GM23338 (cell line): Measurements from ENCODE around the gene SLC34A3. TPM values are rescaled to one million over a fixed set of nuclear protein-coding genes. Genes with fewer than 3 reads are reported as not detected.

Experiments
- ATAC-seq: fragments of 200-7000 bp; cut with Tn5 transposase; 3 replicates; pipeline ENCODE4 v1.9.1; 2020
- DNase-seq: peaks from one replicate; pipeline ENCODE4 v3.0.0-alpha.2; 2015; ENCODE audit warnings: low spot score
- H2AFZ ChIP-seq: fragments of 200-600 bp; sonication (generic); 2 replicates; pipeline ENCODE4 v1.8.0; 2016; ENCODE audit warnings: antibody characterized with exemption, mild to moderate bottlenecking, moderate library complexity
- H3F3A ChIP-seq: fragments of 200-600 bp; sonication (generic); replicated peaks from 2 replicates; pipeline ENCODE4 v1.8.0; 2017; ENCODE audit warnings: antibody characterized with exemption, mixed run types, low read depth
- H3K27ac ChIP-seq: fragments of 200-600 bp; sonication (generic); 2 replicates; pipeline ENCODE4 v1.6.1; 2016; ENCODE audit warnings: low read depth
- H3K27me3 ChIP-seq: fragments of 200-600 bp; sonication (generic); 2 replicates; pipeline ENCODE4 v1.8.0; 2016; ENCODE audit warnings: mild to moderate bottlenecking, mixed run types, moderate library complexity; ENCODE audit not compliant: insufficient read depth
- H3K36me3 ChIP-seq: fragments of 200-600 bp; sonication (generic); 2 replicates; pipeline ENCODE4 v1.8.0; 2016; ENCODE audit warnings: mild to moderate bottlenecking; ENCODE audit not compliant: insufficient read depth
- H3K4me1 ChIP-seq: fragments of 200-600 bp; sonication (generic); 2 replicates; pipeline ENCODE4 v1.8.0; 2016; ENCODE audit warnings: mild to moderate bottlenecking, moderate library complexity; ENCODE audit not compliant: insufficient read depth
- H3K4me2 ChIP-seq: fragments of 200-600 bp; sonication (generic); 2 replicates; pipeline ENCODE4 v1.7.1; 2017; ENCODE audit warnings: mixed run types
- H3K4me3 ChIP-seq: fragments of 200-600 bp; sonication (generic); 2 replicates; pipeline ENCODE4 v1.6.1; 2016; ENCODE audit warnings: mixed run types
- H3K79me2 ChIP-seq: fragments of 200-600 bp; sonication (generic); replicated peaks from 2 replicates; pipeline ENCODE4 v1.8.0; 2017; ENCODE audit warnings: mild to moderate bottlenecking; ENCODE audit not compliant: insufficient read depth
- H3K9me2 ChIP-seq: fragments of 200-600 bp; sonication (generic); 2 replicates; pipeline ENCODE4 v1.8.0; 2017; ENCODE audit not compliant: insufficient read depth
- H4K20me1 ChIP-seq: fragments of 200-600 bp; sonication (generic); replicated peaks from 2 replicates; pipeline ENCODE4 v1.8.0; 2017; ENCODE audit warnings: mild to moderate bottlenecking; ENCODE audit not compliant: insufficient read depth
- H3K27ac Mint-ChIP-seq: 2 replicates; pipeline ENCODE4 v1.8.0; 2020; ENCODE audit warnings: inconsistent platforms, mild to moderate bottlenecking, moderate library complexity, mixed read lengths
- H3K27me3 Mint-ChIP-seq: 3 replicates; pipeline ENCODE4 v1.8.0; 2022; ENCODE audit warnings: low read depth, mild to moderate bottlenecking, moderate library complexity, mixed read lengths, inconsistent platforms; ENCODE audit not compliant: insufficient read depth, poor library complexity
- H3K36me3 Mint-ChIP-seq: 3 replicates; pipeline ENCODE4 v1.8.0; 2021; ENCODE audit warnings: low read depth, mild to moderate bottlenecking, inconsistent platforms, moderate library complexity, mixed read lengths
- H3K4me1 Mint-ChIP-seq: 3 replicates; pipeline ENCODE4 v1.8.0; 2020; ENCODE audit warnings: mild to moderate bottlenecking, inconsistent platforms, mixed read lengths
- H3K4me3 Mint-ChIP-seq: 3 replicates; pipeline ENCODE4 v1.8.0; 2021; ENCODE audit warnings: moderate library complexity, mild to moderate bottlenecking, inconsistent platforms, mixed read lengths
- H3K9me3 Mint-ChIP-seq: 3 replicates; pipeline ENCODE4 v1.8.0; 2020; ENCODE audit warnings: moderate library complexity, mild to moderate bottlenecking, inconsistent platforms, mixed read lengths
- CREB1 ChIP-seq: fragments of 250-450 bp; sonication (Bioruptor Pico); IDR thresholded peaks from 2 replicates; pipeline ENCODE4 v1.5.0; 2020; ENCODE audit warnings: low read depth, mild to moderate bottlenecking, moderate library complexity
- EZH2 ChIP-seq: fragments of 200-600 bp; sonication (generic); IDR thresholded peaks from one replicate; pipeline ENCODE4 v1.8.0; 2017; ENCODE audit warnings: antibody characterized with exemption, mild to moderate bottlenecking, low read depth; ENCODE audit not compliant: unreplicated experiment
- EZH2phosphoT487 ChIP-seq: fragments of 200-600 bp; sonication (generic); IDR thresholded peaks from one replicate; pipeline ENCODE4 v1.8.1; 2018; ENCODE audit warnings: antibody characterized with exemption; ENCODE audit not compliant: unreplicated experiment
- JUNB ChIP-seq: IDR thresholded peaks from one replicate; pipeline ENCODE4 v1.6.1; 2016; ENCODE audit warnings: antibody characterized with exemption; ENCODE audit not compliant: unreplicated experiment
- POLR2AphosphoS5 ChIP-seq: IDR thresholded peaks from 2 replicates; pipeline ENCODE4 v1.6.1; 2016; ENCODE audit warnings: antibody characterized with exemption, low read depth
- ZNF331 ChIP-seq: fragments of 250-450 bp; sonication (Bioruptor Pico); IDR thresholded peaks from 2 replicates; pipeline ENCODE4 v1.5.0; 2020; ENCODE audit warnings: low read depth, mild to moderate bottlenecking, moderate library complexity
- ZNF462 ChIP-seq: fragments of 250-450 bp; sonication (Bioruptor Pico); IDR thresholded peaks from 2 replicates; pipeline ENCODE4 v1.5.0; 2020; ENCODE audit warnings: mild to moderate bottlenecking, moderate library complexity
- polyA plus RNA-seq: library from polyadenylated mRNA; unstranded; fragments of >200 nt; fragmentation: Nextera tagmentation; extraction: Ambion mirVana; gene quantifications from 2 replicates; pipeline ENCODE4 v1.2.1, GENCODE V29; 2016
- total RNA-seq: library from RNA; depleted of rRNA; stranded (reverse); fragments of >200 nt; shearing (Covaris generic); gene quantifications from 2 replicates; pipeline ENCODE4 v1.2.3, GENCODE V29; 2014
- TF ChIP-seq, protein P1 (sequence below), 2 experiments: fragments of 200-600 bp in 1 of 2; sonication (generic) in 1 of 2; conservative IDR thresholded peaks; 2 replicates each; pipeline versions ENCODE4 v1.5.1 to v1.6.1; 2016 to 2017; ENCODE audit warnings: antibody characterized with exemption in 2 of 2, low read depth in 2 of 2, mild to moderate bottlenecking in 2 of 2, moderate library complexity in 1 of 2

SLC34A3 gene
- total and polyA plus RNA-seq, 2 experiments from 2014 or later: not detected

- Mint-ChIP-seq H3K4me1 (peaks cover 9% of the 10 kb centered on the region), H3K4me3 (peak overlapping the region; percentile 90), H3K27ac (peak overlapping the region; percentile 95), H3K36me3 (peaks cover 5% of the 10 kb centered on the region), H3K27me3 (peaks cover 13% of the 10 kb centered on the region), H3K9me3 (no peaks in the 10 kb centered on the region)
- Histone ChIP-seq H3K4me2 (peak overlapping the region; percentile 93), H3K4me1 (peaks cover 13% of the 10 kb centered on the region), H3K36me3 (no peaks in the 10 kb centered on the region), H3K27ac (no peak overlapping the region), H3K79me2 (peaks cover 26% of the 10 kb centered on the region), H3F3A (0 out of 2 replicates have a peak, but pooled peaks cover 4% of the 10 kb centered on the region), H3K4me3 (peak overlapping the region; percentile 94), H3K27me3 (no peaks in the 10 kb centered on the region), H3K9me2 (no peaks in the 10 kb centered on the region), H4K20me1 (peaks cover 5% of the 10 kb centered on the region; the same call in 1 of the 2 replicates), H2AFZ (no peak overlapping the region)
- no peak for TF ChIP-seq JUNB
- TF ChIP-seq POLR2AphosphoS5: no peak
- no peak for TF ChIP-seq ZNF462 (CRISPR knock-in tag)
- no peak for TF ChIP-seq CREB1
- TF ChIP-seq, protein P1, sequence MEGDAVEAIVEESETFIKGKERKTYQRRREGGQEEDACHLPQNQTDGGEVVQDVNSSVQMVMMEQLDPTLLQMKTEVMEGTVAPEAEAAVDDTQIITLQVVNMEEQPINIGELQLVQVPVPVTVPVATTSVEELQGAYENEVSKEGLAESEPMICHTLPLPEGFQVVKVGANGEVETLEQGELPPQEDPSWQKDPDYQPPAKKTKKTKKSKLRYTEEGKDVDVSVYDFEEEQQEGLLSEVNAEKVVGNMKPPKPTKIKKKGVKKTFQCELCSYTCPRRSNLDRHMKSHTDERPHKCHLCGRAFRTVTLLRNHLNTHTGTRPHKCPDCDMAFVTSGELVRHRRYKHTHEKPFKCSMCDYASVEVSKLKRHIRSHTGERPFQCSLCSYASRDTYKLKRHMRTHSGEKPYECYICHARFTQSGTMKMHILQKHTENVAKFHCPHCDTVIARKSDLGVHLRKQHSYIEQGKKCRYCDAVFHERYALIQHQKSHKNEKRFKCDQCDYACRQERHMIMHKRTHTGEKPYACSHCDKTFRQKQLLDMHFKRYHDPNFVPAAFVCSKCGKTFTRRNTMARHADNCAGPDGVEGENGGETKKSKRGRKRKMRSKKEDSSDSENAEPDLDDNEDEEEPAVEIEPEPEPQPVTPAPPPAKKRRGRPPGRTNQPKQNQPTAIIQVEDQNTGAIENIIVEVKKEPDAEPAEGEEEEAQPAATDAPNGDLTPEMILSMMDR (conservative IDR thresholded peaks at IDR 0.05; ENCODE audit: low read depth in 2 of 2): no peak
- TF ChIP-seq EZH2phosphoT487: no peak
- no peak for TF ChIP-seq EZH2
- TF ChIP-seq ZNF331: no peak
- ATAC-seq: no peak
- no peak for DNase-seq
Measured at GRCh38 chr9:137189297-137190295, 41.1 kb upstream of the SLC34A3 start.
